K562 (cell line): Measurements from ENCODE around the gene CDK9. TPM values are rescaled to one million over a fixed set of nuclear protein-coding genes. Genes with fewer than 3 reads are reported as not detected.

Source experiments
- ARHGAP35 ChIP-seq: fragments of 450-650 bp; IDR thresholded peaks from 2 replicates; pipeline ENCODE4 v1.6.1; 2018; ENCODE audit not compliant: partially characterized antibody
- ARID3A ChIP-seq: IDR thresholded peaks from 2 replicates; pipeline ENCODE4 v1.6.1; 2012; ENCODE audit warnings: low read depth, low read length, improper control_type of control experiment, borderline replicate concordance
- ARID3B ChIP-seq: fragments of 250-450 bp; sonication (Bioruptor Pico); IDR thresholded peaks from 2 replicates; pipeline ENCODE4 v1.4.0; 2020; ENCODE audit warnings: borderline replicate concordance
- CBX2 ChIP-seq: fragments of 200-600 bp; sonication (generic); IDR thresholded peaks from one replicate; pipeline ENCODE4 v1.6.1; 2012; ENCODE audit warnings: mild to moderate bottlenecking, low read length, inconsistent platforms; ENCODE audit not compliant: insufficient read depth, poor library complexity, severe bottlenecking
- CBX8 ChIP-seq: fragments of 200-600 bp; sonication (generic); IDR thresholded peaks from 2 replicates; pipeline ENCODE4 v1.6.1; 2012; ENCODE audit warnings: borderline replicate concordance, mixed run types, low read depth, mild to moderate bottlenecking, moderate library complexity, mixed read lengths, low read length, control low read depth, inconsistent platforms; ENCODE audit not compliant: poor library complexity, severe bottlenecking; ENCODE audit errors: extremely low read depth
- ELK3 ChIP-seq: fragments of 450-650 bp; formaldehyde crosslinking; IDR thresholded peaks from 2 replicates; pipeline ENCODE4 v1.4.0; 2020; ENCODE audit warnings: mild to moderate bottlenecking
- FOSL1 ChIP-seq: fragments of 200-800 bp; sonication (Bioruptor generic); conservative IDR thresholded peaks from 2 replicates; pipeline ENCODE4 v1.6.1; 2016; ENCODE audit warnings: missing genetic modification characterization, missing compliant biosample characterization
- GTF2B ChIP-seq: IDR thresholded peaks from 2 replicates; pipeline ENCODE4 v1.6.1; 2011; ENCODE audit not compliant: insufficient read length; ENCODE audit errors: extremely low read depth
- IRF2 ChIP-seq: sonication (generic); formaldehyde crosslinking; IDR thresholded peaks from 2 replicates; pipeline ENCODE4 v1.8.1; 2022; ENCODE audit warnings: mild to moderate bottlenecking, missing genetic modification reagents
- KLF13 ChIP-seq: fragments of 450-650 bp; IDR thresholded peaks from 2 replicates; pipeline ENCODE4 v1.6.1; 2016; ENCODE audit warnings: missing genetic modification characterization, low read depth, mild to moderate bottlenecking, missing compliant biosample characterization, moderate library complexity, borderline replicate concordance
- MAX ChIP-seq: sonication (generic); formaldehyde crosslinking; IDR thresholded peaks from 2 replicates; pipeline ENCODE4 v1.9.0; 2022; ENCODE audit warnings: mild to moderate bottlenecking, missing genetic modification reagents
- NCOR1 ChIP-seq: fragments of 450-650 bp; IDR thresholded peaks from 2 replicates; pipeline ENCODE4 v1.6.1; 2016; ENCODE audit warnings: mild to moderate bottlenecking, moderate library complexity
- NFE2L1 ChIP-seq: fragments of 450-650 bp; IDR thresholded peaks from 2 replicates; pipeline ENCODE4 v1.6.1; 2016; ENCODE audit warnings: missing genetic modification characterization, low read depth, mild to moderate bottlenecking, missing compliant biosample characterization, moderate library complexity, borderline replicate concordance
- NFIX ChIP-seq: fragments of 250-450 bp; sonication (Bioruptor Pico); IDR thresholded peaks from 2 replicates; pipeline ENCODE4 v1.4.0; 2020; ENCODE audit warnings: low read depth, mild to moderate bottlenecking, moderate library complexity
- RBBP5 ChIP-seq: fragments of 200-600 bp; sonication (generic); IDR thresholded peaks from 2 replicates; pipeline ENCODE4 v1.6.1; 2012; ENCODE audit warnings: borderline replicate concordance, mild to moderate bottlenecking, low read length, control low read depth, inconsistent platforms; ENCODE audit not compliant: insufficient read depth, poor library complexity, severe bottlenecking
- TCF15 ChIP-seq: fragments of 250-450 bp; sonication (Bioruptor Pico); IDR thresholded peaks from 2 replicates; pipeline ENCODE4 v1.8.0; 2022; ENCODE audit warnings: moderate library complexity, mild to moderate bottlenecking, inconsistent platforms
- ZNF696 ChIP-seq: fragments of 250-450 bp; sonication (Bioruptor Pico); conservative IDR thresholded peaks from 2 replicates; pipeline ENCODE4 v1.4.0; 2020; ENCODE audit warnings: mild to moderate bottlenecking, moderate library complexity
- polyA plus RNA-seq, 8 experiments: library from polyadenylated mRNA; depleted of rRNA in 4 of 8; stranded (reverse) in 5 of 8; unstranded in 3 of 8; fragments of >200 nt; fragmentation: Nextera tagmentation in 2 of 8; fragmentation: Illumina TruSeq in 1 of 8; extraction: Ambion mirVana in 2 of 8; extraction: Trizol in 1 of 8; gene quantifications; 2 replicates each; pipeline versions ENCODE4 v1.2.1 to v1.2.3, GENCODE V29; 2011 to 2014; ENCODE audit warnings: inconsistent platforms in 1 of 8, missing spikeins in 1 of 8
- total RNA-seq, 7 experiments: library from RNA; depleted of rRNA in 6 of 7; stranded (reverse); fragments of >200 nt in 6 of 7; fragmentation: Illumina TruSeq in 2 of 7; extraction: Trizol in 2 of 7; gene quantifications; 2 replicates each; pipeline versions ENCODE4 v1.2.1 to v1.2.3, GENCODE V29; 2011 to 2021; ENCODE audit warnings: low replicate concordance in 1 of 7

The CDK9 gene
- total and polyA plus RNA-seq, 9 of the 15 experiments (the other 6 are each of a cell fraction or from before 2014, with no cell fraction given) = 4.2 to 78.6 (median 33.0) TPM

GRCh38 chr9:127825319-127826051 is 39.7 kb downstream of the CDK9 start (continued):
- TF ChIP-seq ELK3 (no peak), CBX8 (no peak), ARHGAP35 (no peak), NCOR1 (no peak), ZNF696 (no peak), CBX2 (no peak), ARID3B (CRISPR knock-in tag) (no peak), NFIX (CRISPR knock-in tag) (no peak), TCF15 (CRISPR knock-in tag) (no peak), MAX (CRISPR knock-in tag) (0 out of 2 replicates have a peak, but pooled peaks have one; percentile 18), KLF13 (tag) (no peak), NFE2L1 (tag) (no peak), GTF2B (no peak), RBBP5 (no peak), ARID3A (no peak), IRF2 (CRISPR knock-in tag) (no peak), FOSL1 (tag) (no peak)
